HepG2 (cell line): ENCODE measurements around the gene SF3B6. TPM values are rescaled to one million over a fixed set of nuclear protein-coding genes. Genes with fewer than 3 reads are reported as not detected.

Experiments used
- GATAD2A ChIP-seq: IDR thresholded peaks from 2 replicates; pipeline ENCODE4 v1.6.1; 2016
- KDM2A ChIP-seq: sonication (generic); formaldehyde crosslinking; IDR thresholded peaks from 2 replicates; pipeline ENCODE4 v1.4.0; 2020; ENCODE audit warnings: low read depth, missing genetic modification reagents, borderline replicate concordance
- KLF12 ChIP-seq: sonication (generic); formaldehyde crosslinking; IDR thresholded peaks from 2 replicates; pipeline ENCODE4 v1.4.0; 2020; ENCODE audit warnings: missing genetic modification reagents, borderline replicate concordance
- KLF15 ChIP-seq: sonication (generic); formaldehyde crosslinking; IDR thresholded peaks from 2 replicates; pipeline ENCODE4 v1.8.1; 2023; ENCODE audit warnings: borderline replicate concordance, mild to moderate bottlenecking, inconsistent platforms, missing genetic modification reagents, mixed read lengths
- RFX5 ChIP-seq: IDR thresholded peaks from 2 replicates; pipeline ENCODE4 v1.6.1; 2011; ENCODE audit warnings: low read depth, low read length, improper control_type of control experiment
- RFXANK ChIP-seq: IDR thresholded peaks from 2 replicates; pipeline ENCODE4 v1.6.1; 2016
- SALL1 ChIP-seq: sonication (generic); formaldehyde crosslinking; IDR thresholded peaks from 2 replicates; pipeline ENCODE4 v1.8.0; 2022; ENCODE audit warnings: mild to moderate bottlenecking, missing genetic modification reagents
- SALL2 ChIP-seq: sonication (generic); formaldehyde crosslinking; IDR thresholded peaks from 2 replicates; pipeline ENCODE4 v1.8.1; 2023; ENCODE audit warnings: mild to moderate bottlenecking, missing genetic modification reagents, inconsistent platforms
- SIX4 ChIP-seq: sonication (generic); formaldehyde crosslinking; IDR thresholded peaks from 2 replicates; pipeline ENCODE4 v1.4.0; 2020; ENCODE audit warnings: missing genetic modification reagents
- SOX5 ChIP-seq: IDR thresholded peaks from 2 replicates; pipeline ENCODE4 v1.6.1; 2016; ENCODE audit warnings: borderline replicate concordance
- SRSF4 ChIP-seq: fragments of 200-400 bp; formaldehyde crosslinking; IDR thresholded peaks from one replicate; pipeline ENCODE4 v1.6.1; 2018; ENCODE audit warnings: mild to moderate bottlenecking, low read depth, low read length, moderate library complexity; ENCODE audit not compliant: poor library complexity, severe bottlenecking
- XBP1 ChIP-seq: sonication (generic); formaldehyde crosslinking; IDR thresholded peaks from 2 replicates; pipeline ENCODE4 v1.5.0; 2020; ENCODE audit warnings: missing genetic modification reagents
- ZFX ChIP-seq: sonication (generic); formaldehyde crosslinking; IDR thresholded peaks from 2 replicates; pipeline ENCODE4 v1.4.0; 2020; ENCODE audit warnings: mild to moderate bottlenecking, low read depth, missing genetic modification reagents, moderate library complexity
- ZNF142 ChIP-seq: sonication (generic); formaldehyde crosslinking; IDR thresholded peaks from 2 replicates; pipeline ENCODE4 v1.4.0; 2020; ENCODE audit warnings: missing genetic modification reagents
- ZNF333 ChIP-seq: sonication (generic); formaldehyde crosslinking; IDR thresholded peaks from 2 replicates; pipeline ENCODE4 v1.4.0; 2020; ENCODE audit warnings: mild to moderate bottlenecking, missing genetic modification reagents, borderline replicate concordance
- ZNF552 ChIP-seq: sonication (generic); formaldehyde crosslinking; IDR thresholded peaks from 2 replicates; pipeline ENCODE4 v1.9.0; 2022; ENCODE audit warnings: missing genetic modification reagents, mild to moderate bottlenecking, borderline replicate concordance
- polyA plus RNA-seq, 8 experiments: library from polyadenylated mRNA; depleted of rRNA in 3 of 8; stranded (reverse) in 7 of 8; unstranded in 1 of 8; fragments of >200 nt; fragmentation: Illumina TruSeq in 4 of 8; extraction: Trizol in 4 of 8; gene quantifications; 2 replicates each; pipeline versions ENCODE4 v1.2.1 to v1.2.3, GENCODE V29; 2011 to 2016; ENCODE audit warnings: low read depth in 4 of 8, missing spikeins in 1 of 8, mixed read lengths in 1 of 8; ENCODE audit not compliant: insufficient read depth in 1 of 8
- total RNA-seq, 5 experiments: library from RNA; depleted of rRNA; stranded (reverse); fragments of >200 nt; fragmentation: Illumina TruSeq; extraction: Trizol; gene quantifications; 2 replicates each; pipeline ENCODE4 v1.2.3, GENCODE V29; 2016; ENCODE audit warnings: low read depth in 1 of 5
- TF ChIP-seq, protein P1 (sequence below): sonication (generic); formaldehyde crosslinking; IDR thresholded peaks from 2 replicates; pipeline ENCODE4 v1.9.0; 2022; ENCODE audit warnings: low read depth, missing genetic modification reagents
- TF ChIP-seq, protein P2 (sequence below): sonication (generic); formaldehyde crosslinking; IDR thresholded peaks from 2 replicates; pipeline ENCODE4 v1.4.0; 2020; ENCODE audit warnings: missing genetic modification reagents
- TF ChIP-seq, protein P3 (sequence below): sonication (generic); formaldehyde crosslinking; IDR thresholded peaks from 2 replicates; pipeline ENCODE4 v1.5.1; 2020; ENCODE audit warnings: missing genetic modification reagents, mild to moderate bottlenecking, borderline replicate concordance

The SF3B6 gene
- total and polyA plus RNA-seq, 2 of the 13 experiments (the other 11 are each of a cell fraction or from before 2014, with no cell fraction given), result 177 to 182 TPM

DNA sequence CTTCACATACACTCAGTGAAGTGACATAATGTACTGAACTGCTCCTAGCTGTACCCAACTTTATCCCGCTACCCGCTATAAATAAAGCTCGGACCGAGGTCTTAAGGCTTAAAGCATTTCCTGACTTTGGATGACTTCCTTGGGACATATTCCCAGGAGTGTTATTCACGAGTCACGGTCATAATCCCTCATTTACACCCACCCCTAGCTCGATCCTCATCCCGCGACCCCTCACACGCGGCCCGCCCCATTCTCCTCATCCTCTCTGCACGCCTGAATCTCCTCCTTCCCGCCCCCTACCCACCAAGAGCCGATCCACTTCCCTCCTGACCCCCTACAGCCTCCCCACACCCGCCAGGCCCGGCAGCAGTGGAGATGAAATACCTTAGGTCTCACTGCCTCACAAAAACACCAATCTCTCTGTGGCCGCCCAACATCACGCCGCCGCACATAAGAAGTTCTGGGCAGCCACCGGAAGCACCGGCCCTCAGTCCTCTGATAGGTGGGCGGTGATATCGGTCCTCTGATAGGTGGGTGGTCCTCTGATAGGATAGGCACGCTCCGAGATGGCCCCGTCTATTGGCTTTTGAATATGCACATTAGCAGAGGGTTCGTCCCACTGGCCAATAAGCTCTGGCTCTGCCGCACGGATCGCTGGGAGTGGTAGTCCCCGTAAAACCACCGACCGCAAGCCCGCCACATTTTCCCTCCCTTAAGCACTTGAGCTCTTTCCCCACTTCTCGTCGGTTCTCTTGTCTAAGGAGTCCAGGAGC is 29.0 kb downstream of the SF3B6 start, which contains the start of gene WDCP (continued):
- TF ChIP-seq, protein P1, sequence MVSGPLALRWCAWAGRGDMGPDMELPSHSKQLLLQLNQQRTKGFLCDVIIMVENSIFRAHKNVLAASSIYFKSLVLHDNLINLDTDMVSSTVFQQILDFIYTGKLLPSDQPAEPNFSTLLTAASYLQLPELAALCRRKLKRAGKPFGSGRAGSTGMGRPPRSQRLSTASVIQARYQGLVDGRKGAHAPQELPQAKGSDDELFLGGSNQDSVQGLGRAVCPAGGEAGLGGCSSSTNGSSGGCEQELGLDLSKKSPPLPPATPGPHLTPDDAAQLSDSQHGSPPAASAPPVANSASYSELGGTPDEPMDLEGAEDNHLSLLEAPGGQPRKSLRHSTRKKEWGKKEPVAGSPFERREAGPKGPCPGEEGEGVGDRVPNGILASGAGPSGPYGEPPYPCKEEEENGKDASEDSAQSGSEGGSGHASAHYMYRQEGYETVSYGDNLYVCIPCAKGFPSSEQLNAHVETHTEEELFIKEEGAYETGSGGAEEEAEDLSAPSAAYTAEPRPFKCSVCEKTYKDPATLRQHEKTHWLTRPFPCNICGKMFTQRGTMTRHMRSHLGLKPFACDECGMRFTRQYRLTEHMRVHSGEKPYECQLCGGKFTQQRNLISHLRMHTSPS (CRISPR knock-in tag), result 0 out of 2 replicates have a peak, but pooled peaks have one; percentile 22
- TF ChIP-seq, protein P2, sequence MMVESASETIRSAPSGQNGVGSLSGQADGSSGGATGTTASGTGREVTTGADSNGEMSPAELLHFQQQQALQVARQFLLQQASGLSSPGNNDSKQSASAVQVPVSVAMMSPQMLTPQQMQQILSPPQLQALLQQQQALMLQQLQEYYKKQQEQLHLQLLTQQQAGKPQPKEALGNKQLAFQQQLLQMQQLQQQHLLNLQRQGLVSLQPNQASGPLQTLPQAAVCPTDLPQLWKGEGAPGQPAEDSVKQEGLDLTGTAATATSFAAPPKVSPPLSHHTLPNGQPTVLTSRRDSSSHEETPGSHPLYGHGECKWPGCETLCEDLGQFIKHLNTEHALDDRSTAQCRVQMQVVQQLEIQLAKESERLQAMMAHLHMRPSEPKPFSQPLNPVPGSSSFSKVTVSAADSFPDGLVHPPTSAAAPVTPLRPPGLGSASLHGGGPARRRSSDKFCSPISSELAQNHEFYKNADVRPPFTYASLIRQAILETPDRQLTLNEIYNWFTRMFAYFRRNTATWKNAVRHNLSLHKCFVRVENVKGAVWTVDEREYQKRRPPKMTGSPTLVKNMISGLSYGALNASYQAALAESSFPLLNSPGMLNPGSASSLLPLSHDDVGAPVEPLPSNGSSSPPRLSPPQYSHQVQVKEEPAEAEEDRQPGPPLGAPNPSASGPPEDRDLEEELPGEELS (CRISPR knock-in tag), result peak; percentile 38; the same call in 1 of the 2 replicates
- peak; percentile 82; the same call in 1 of the 2 replicates for TF ChIP-seq KDM2A (CRISPR knock-in tag)
- no peak for TF ChIP-seq ZNF552
- peak; percentile 91 for TF ChIP-seq SALL2 (CRISPR knock-in tag)
- no peak for TF ChIP-seq SRSF4
- TF ChIP-seq, protein P3, sequence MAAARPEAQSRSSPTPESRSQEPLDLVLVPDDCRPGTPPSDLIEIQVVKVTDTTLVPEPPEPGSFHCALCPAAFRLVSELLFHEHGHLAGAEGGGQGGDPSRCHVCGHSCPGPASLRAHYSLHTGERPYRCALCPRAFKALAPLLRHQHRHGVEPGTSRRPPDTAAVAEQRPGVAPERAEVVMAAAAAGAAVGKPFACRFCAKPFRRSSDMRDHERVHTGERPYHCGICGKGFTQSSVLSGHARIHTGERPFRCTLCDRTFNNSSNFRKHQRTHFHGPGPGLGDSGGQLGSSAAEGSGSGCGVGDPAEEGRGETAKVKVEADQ (CRISPR knock-in tag), result 0 out of 2 replicates have a peak, but pooled peaks have one; percentile 17
- TF ChIP-seq KLF12 (CRISPR knock-in tag), result no peak
- no peak for TF ChIP-seq XBP1
- TF ChIP-seq SOX5 (CRISPR knock-in tag), result no peak
- peak; percentile 95 for TF ChIP-seq ZNF333
- TF ChIP-seq GATAD2A, result peak; percentile 49
- peak; percentile 83; the same call in 1 of the 2 replicates for TF ChIP-seq KLF15 (CRISPR knock-in tag)
- TF ChIP-seq SIX4 (CRISPR knock-in tag), result no peak
- TF ChIP-seq ZFX (CRISPR knock-in tag), result peak; percentile 92
- TF ChIP-seq SALL1 (CRISPR knock-in tag), result peak; percentile 73
- TF ChIP-seq RFXANK (CRISPR knock-in tag), result no peak
- TF ChIP-seq RFX5, result peak; percentile 40; the same call in 1 of the 2 replicates
- TF ChIP-seq ZNF142, result peak; percentile 80; the same call in 1 of the 2 replicates
